NCI-H748 treated with DMSO at 0.1 percent for 48 hours (cell line): Measurements from ENCODE around the gene ARHGEF4.
"Not testable (repeated sequence)": the region's sequence is repeated elsewhere in the genome, so short reads cannot be mapped to it uniquely, and the experiment has no call there.

Experiments used
- DNase-seq: peaks from one replicate; lab custom pipeline; 2025; lab: John Stamatoyannopoulos, UW

Gene ARHGEF4

DNA sequence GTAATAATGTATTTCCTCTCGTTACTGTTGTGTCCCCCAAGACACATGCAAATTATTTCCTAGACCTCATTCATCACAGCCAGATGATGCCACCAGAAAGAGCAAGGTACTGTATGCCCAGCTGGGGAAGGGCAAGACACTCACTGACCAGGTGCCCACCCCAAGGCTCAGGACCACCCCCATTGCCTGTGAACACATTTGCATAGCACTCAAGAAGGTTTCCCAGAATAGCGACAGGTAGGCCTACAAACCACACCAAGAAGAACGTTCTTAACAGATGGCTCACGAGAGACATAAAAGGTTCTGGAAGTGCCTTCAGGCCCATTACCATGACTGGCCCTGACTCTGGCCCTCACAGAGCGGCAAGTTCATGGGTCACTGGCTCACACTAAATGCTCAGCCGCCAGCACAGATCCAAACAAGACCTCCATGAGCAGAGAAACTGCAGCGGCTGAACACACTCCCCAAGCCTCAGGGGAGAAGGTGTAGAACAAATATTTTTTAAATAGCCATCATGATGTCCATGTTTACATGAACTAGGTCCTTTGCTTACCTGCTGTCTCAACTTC is 212.5 kb downstream of the ARHGEF4 start:
- no peak for DNase-seq

DNA sequence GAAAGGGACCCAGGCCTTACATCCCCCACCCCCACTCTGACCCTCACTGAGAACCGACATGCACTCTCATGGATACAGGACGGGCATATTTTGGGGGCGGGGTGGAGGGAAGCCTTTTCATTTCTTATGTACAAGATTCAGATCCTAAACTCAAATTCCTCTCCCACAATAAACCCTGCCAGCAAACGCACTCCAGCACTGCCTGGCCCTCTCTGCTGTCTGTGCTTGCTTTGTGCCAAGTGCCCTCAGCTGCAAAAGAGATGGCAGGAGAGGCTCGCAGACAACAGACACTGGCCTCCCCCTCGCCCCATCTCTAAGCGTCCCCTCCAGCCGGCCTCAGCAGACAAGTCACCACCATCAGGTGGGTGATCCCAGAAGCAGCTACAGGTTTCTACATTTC is 214.2 kb downstream of the ARHGEF4 start:
- DNase-seq, result no peak

DNA sequence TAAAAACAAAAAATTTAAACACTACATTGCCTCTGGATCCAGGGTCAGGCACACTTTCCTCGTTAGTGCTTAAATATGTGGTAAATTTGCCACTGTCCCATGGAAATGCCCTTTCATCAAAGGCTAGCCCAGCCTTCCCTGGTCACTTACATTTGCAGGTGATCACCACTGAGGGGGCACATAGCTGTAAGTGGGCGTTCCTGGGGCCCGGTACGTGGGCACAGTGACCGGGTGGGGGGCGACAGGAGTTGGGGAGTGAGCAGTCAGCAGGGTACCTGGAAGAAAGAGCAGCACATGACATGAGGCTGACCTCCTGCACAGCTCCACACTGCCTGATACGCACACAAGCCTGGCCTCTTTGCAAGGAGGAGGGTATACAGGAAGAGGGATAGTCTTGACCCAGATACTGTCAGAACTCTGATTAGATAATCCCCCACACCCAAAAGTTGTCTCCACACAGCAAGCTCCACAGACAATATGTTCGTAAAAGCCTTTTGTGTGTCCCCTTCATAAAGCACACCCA is 216.1 kb downstream of the ARHGEF4 start:
- DNase-seq, result no peak

DNA sequence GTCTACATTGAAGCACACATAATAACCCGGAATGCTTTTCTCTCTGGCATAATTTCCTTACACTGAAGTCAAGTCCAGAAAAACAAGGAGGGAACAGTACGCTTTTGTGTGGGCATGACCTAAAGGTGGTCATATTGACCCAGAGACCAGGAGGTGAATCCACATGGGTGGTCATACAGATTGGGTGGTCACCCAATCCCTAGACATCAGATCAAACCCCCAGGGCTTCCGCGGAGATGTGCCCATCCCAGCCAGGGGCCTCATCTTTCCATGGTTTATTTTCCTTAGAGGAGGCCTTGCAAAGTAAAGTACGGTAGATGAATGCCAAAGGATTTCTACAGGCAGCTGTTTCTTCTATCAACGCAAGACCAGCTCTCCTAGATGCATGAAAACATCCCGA is 217.8 kb downstream of the ARHGEF4 start:
- DNase-seq, result no peak

DNA sequence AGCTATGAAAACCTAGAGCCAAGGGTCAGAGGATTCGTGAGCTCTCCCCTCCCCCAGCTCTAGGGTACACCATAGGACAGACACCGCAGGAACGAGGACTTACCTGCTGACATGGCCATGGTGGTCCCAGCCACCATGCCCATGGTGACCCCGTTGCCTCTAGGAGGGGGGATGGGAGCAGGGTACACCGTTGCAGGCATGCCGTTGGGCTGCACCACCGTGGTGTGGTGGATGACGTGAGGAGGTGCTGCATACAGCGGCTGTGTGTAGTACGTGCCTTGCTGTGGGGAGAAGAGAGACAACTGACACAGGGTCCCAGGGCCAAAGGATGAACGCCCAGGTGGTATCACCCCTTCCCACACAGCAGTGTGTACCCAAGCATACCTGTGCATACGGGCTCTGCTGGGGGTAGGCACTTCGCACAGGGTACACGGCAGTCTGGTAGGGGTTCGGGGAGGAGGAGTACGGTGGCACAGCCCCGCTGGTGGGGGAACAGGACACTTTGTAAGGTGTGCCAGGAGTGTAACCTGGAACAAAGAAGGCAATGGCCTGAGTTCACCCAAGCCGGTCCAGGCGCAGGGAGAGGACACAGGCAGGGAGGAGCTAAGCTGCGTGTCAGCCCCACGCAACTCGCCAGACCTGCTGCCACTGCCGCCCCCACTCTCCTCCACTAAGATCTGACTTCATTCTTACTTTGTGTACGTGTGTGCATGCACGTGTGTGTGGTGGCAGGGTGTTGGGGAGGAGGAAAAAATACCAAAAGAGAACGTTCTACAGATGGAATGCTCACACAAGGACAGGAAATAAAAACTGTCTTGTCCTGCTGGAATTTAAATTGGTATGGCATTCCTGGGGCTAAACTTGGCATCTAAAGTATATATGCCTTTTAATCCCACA is 218.7 kb downstream of the ARHGEF4 start:
- no peak for DNase-seq

DNA sequence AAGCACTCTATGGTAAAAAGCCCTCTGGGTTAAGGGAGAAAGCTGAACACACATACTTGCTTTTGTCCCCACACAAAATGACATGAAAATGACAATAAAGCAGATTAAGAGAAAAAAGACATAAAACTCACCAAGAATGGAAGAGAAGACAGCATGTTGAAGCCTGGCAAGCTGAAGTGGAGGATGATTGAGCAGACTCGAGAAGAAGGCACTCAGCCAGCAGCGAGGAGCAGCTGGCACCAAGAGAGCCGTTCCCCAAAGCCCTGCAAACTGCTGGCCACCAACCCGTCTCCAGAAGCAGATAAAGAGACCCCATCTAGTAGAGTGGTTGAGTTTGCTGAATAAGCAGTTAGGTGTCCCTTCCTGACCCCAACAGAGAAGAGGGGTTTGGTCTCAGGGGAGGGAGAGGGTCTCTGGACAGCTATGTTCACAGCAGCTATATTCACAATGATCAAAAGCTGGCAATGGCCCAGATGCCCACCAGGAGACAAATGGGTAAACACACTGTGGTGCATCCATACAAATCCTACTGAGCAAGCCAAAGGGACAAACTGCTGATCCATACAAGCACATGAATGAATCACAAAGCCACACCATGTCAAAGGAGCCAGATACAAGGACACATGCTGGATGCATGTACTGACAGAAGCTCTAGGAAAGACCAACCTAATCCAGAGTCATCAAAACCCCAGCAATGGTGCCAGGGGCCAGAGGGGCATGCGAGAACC is 219.7 kb downstream of the ARHGEF4 start:
- no peak for DNase-seq

DNA sequence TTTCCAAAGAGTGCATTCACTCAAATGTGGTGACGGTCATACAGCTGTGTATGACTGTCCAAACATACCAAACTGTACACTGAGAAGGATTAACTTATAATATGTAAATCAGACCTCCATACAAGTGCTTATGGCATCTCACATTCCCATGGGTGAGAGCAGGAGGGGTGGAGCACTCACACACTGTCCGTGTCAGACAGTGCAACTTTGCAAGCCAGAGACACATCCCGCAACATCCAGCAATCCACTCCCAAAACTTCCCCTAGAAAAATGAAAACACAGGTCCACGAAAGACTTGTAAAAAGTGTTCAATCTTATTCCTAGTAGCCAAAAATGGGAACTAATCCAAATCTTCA is 220.2 kb downstream of the ARHGEF4 start:
- DNase-seq, result no peak

DNA sequence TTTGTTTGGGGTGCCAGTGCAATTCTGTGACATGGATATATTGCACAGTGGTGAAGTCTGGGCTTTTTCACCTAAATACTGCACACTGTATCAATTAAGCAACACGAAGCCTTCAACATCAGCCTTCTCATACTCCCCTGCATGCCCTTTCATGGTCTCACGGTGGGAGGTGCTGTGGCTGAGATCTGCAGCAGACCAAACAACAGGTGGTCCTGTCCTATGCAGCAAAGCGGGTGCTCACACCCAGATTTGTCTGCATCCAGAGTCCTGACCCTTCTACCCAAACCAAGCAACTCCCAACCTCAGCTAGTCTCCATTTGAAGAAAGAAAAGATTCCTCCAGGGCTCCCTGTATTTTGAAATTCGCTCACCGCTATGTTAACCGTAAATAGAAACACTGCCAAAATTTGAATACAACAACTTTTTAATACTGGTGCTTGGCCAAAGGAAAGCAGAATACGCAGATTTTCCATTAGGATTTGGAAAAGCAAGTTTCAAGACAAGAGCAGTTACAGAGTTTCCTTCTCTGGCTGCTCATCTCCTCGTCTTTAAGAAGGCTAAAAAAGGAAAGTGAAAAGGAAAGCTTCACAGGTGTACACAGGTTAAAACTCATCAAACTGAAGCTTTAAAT is 221.6 kb downstream of the ARHGEF4 start:
- no peak for DNase-seq

DNA sequence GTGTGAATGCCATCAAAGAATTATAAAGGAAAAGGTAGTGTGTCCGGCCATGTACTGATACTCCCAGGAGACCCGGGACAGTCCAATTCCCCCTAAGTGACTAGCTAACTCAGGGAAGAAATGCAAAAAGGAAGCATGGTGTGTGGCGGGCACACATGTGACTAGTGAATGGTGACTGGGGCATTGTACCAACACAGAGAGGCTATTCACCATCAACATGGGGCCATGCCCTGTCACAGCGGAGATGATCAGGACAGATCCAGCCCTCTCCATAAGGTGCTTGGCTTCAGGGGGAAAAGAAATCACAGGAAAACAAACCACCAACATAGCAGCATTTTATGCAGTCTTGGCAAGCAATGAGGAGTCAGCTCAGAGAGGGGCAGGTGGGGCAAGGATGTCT is 222.2 kb downstream of the ARHGEF4 start:
- no peak for DNase-seq

DNA sequence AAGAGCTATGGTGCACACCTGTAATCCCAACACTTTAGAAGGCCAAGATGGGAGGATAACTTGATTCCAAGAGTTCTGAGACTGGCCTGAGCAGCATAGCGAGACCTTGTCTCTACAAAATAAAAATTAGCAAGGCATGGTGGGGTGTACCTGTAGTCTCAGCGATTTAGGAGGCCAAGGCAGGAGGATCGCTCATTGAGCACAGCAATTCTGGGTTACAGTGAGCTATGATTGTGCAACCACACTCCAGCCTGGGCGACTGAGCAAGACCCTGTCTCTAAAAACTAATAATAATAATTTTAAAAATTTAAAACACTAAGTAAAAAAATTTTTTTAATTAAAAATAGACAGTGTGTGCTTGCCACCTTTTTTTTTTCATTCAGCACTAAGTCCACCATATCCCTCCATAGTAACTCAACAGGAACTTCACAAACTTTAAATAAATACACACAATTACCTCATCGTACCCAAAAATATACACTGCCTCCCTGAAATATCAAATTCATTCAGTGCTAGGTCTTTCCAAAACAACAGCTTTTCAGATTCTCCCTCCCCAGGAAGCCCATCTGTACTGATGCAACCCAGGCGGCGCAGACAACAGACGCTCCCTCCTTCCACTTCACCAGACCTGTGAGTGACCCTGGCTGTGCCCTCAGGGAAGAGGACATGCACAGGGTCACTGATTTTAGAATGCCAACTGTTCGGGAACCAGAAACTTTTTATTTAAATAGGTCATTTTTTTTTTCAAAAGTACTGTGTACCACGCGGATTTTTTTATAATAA is 227.0 kb downstream of the ARHGEF4 start:
- DNase-seq, result no peak

DNA sequence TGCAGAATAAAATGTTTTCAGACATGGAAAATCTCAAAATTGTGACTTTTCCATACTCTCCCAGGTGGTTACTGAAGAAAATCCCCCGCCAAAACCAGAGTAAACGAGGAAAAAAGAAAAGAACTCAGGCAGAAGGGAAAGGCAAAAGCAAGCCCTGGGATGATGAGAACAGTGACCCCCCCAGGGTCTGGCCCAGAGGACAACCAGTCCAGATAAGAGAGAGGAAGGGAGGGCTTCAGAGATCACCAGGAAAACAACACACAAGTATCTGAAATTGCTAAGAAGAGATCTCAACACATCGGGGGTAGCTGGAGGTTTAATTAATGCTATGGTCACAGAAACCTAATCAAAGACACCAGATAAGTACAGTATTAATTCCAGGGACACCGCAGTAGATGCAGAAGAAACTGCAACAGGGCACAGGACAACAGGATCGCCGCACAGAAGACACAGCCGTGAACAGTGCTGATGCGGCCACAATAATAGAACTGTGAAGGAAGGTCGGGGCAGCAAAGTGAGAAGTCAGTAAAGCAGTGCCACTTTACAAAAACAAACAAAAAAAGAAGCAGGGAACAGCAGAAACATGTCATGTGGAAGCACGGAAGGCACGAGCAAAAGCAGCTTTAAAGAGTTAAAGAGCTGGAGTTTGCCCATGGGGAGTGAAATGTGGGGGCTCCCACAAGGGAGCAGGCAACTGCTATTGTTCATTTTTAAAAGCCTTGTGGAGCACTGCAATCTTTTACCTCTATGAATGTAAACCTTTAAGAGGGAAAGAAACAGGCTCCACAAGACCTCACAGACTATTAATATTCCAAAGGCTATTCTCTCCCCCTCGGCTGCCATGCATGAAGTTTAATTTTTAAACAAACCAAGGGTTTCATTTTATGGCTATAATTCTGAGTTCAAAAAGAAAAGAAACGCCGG is 228.1 kb downstream of the ARHGEF4 start:
- DNase-seq, result no peak

DNA sequence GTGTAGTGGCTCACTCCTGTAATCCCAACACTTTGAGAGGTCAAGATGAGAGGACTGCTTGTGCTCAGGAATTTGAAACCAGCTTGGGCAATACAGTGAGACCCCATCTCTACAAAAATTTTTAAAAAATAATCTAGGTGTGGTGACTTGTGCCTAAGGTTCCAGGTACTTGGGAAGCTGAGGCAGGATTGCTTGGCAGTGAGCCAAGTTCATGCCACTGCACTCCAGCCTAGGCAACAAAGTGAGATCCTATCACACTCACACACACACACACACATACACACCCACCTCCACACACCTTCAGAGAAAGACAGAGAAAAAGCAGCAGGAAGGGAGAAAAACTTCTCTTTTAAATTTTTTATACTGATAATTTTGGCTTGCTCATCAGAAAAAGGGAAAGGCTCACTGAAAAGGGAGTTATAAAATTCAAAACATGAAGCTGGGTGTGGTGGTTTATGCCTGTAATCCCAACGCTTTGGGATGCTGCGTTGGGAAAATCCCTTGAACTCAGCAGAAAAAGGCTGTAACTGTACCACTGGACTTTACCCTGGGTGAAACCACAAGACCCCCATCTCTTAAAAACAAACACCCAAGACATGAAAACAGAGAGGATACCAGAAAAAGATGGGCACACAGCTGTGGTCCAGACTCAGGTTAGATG is 230.9 kb downstream of the ARHGEF4 start:
- no peak for DNase-seq

DNA sequence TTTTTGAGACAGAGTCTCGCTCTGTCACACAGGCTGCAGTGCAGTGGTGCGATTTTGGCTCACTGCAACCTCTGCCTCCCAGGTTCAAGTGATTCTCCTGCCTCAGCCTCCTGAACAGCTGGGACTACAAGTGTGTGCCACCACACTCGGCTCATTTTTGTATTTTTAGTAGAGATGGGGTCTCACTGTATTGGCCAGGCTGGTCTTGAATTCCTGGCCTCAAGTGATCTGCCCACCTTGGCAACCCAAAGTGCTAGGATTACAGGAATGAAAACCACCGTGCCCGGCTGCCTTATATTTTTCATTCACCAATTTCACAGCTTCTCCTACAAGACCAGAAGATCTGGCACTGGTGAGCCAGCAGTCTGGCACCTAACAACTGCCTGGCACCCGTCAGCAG is 231.5 kb downstream of the ARHGEF4 start:
- DNase-seq, result not testable (repeated sequence)

DNA sequence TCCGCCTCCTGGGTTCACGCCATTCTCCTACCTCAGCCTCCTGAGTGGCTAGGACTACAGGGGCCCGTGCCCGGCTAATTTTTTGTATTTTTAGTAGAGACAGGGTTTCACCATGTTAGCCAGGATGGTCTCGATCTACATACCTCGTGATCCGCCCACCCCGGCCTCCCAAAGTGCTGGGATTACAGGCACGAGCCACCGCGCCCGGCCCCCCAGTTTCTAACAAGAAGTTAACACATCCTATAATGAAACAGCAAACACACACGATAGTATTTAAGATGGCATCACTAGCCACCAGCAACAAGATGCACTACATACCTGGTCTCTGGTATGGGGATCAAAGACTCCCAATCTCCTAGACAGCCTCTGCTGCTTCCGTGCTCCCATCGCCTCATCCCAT is 238.9 kb downstream of the ARHGEF4 start:
- not testable (repeated sequence) for DNase-seq

DNA sequence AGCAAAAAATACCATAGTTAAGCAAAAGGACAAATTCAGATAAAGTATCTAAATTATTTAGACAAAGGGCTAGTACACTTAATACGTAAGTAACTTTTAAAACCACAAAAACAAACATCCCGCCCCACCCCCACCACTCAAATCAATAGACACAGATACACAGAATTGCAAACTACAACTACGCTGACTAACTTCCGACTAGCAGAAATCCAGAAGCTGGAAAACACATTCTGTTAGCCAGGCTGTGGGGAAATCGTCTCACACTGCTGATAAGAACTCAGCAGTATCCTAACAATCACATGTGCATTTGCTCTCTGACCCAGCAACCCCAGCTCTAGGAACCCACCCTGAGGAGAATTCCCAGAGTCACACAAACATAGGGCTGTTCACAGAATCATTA is 240.0 kb downstream of the ARHGEF4 start:
- no peak for DNase-seq

DNA sequence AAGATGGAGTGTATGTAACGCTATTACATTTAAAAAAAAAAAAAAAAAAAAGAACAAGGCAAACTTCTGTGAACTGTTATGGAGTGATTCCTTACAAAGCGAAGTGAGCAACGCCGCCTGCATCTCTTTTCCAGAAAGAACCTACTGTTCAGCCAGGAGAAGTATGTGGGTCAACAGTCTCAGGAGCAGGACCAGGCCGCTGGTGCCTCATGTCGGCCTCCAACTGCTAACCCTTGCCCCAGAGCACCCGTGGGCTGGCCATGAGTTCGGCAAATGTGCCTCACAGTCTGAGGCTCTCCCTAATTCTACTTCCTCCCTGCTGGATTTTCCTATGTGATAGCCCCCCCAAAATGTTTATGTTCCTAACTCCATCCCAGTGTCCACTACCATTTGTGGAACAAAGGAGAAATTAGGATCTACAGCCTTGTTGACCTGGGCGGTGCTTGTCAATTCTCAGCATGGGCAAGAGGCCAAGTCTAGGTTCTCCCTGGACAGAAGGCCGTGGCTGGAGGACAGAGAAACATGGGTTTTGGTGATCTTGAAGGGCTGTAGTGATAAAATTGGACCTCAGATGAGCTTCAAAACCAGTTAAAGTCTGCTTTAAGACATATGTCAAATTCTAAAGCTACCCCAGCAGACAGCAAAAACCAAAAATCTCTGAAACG is 240.6 kb downstream of the ARHGEF4 start:
- no peak for DNase-seq

DNA sequence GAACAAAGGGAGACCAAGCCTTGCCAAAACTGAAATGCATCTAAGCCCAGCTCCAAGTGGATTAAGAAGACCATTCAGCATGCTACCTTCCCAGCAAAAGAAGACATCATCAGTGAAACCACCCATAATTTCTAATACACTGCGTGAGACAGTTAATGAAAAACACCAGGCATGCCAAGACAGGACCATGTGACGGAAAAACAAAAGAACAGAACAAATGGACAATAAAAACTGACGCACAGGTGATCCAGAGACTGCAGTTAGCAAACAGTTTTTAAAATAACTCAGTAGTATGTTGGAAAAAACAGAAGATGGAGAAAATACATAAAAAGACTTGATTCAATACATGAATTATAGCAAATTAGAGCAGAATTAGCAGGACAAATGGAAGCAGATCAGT is 241.3 kb downstream of the ARHGEF4 start:
- DNase-seq, result no peak

DNA sequence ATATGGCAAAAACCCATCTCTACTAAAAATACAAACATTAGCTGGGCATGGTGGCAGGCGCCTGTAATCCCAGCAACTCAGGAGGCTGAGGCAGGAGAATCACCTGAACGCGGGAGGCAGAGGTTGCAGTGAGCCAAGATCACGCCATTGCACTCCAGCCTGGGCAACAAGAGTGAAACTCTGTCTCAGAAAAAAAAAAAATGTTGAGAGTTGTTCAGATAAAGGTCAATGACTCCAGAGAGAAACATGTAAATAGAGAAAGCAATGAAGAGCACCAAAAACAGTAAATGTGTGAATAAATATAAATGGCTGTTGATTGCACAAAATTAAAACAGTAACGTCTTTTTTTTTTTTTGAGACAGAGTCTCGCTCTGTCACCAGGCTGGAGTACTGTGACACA is 243.2 kb downstream of the ARHGEF4 start:
- not testable (repeated sequence) for DNase-seq

DNA sequence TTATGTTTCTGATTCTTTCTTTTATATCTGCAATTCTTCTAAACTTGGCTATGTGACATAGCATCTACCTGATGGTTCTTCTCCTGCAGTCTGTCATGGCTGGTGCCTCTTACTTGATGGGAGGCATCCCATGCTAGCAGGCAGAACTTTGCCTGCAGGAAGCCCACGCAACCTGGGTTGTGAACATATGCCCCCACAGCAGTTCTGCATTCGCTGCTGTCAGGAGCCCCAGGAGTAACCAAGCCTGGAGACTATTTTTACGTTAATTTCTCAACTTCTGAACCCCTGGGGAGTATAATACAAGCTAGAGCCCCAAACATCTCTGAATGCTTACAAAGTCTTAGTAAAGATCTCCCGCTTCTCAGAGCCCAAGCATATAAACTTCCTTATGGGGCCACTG is 244.5 kb downstream of the ARHGEF4 start:
- DNase-seq, result no peak
